Stimulated activated CD4-positive, alpha-beta T cell treated with anti-CD3 and anti-CD28 coated beads, Interleukin-15, amount 100 ng/mL, for 1 hour (primary cell): ENCODE measurements around the gene EGR1.
"Not testable (repeated sequence)": the region's sequence is repeated elsewhere in the genome, so short reads cannot be mapped to it uniquely, and the experiment has no call there.

ENCODE experiments used
- DNase-seq, 2 donors: peaks; one replicate each; pipeline ENCODE4 v3.0.0-alpha.2; 2020; ENCODE audit warnings: low read depth in 1 of 2, low spot score in 1 of 2

EGR1 gene

DNA sequence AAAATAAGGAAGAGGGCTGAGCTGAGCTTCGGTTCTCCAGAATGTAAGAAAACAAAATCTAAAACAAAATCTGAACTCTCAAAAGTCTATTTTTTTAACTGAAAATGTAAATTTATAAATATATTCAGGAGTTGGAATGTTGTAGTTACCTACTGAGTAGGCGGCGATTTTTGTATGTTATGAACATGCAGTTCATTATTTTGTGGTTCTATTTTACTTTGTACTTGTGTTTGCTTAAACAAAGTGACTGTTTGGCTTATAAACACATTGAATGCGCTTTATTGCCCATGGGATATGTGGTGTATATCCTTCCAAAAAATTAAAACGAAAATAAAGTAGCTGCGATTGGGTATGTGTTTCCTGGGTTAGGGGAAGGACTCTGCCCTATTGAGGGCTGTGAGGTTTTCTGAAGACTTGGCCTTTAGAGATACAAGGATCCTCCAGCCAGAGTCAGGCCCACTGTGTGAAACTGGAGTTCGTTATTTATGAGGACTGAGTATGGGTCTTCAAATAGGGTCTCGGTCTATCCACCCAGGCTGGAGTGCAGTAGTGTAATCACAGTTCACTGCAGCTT, 3.8 kb downstream of the EGR1 start:
- DNase-seq: no peak

DNA sequence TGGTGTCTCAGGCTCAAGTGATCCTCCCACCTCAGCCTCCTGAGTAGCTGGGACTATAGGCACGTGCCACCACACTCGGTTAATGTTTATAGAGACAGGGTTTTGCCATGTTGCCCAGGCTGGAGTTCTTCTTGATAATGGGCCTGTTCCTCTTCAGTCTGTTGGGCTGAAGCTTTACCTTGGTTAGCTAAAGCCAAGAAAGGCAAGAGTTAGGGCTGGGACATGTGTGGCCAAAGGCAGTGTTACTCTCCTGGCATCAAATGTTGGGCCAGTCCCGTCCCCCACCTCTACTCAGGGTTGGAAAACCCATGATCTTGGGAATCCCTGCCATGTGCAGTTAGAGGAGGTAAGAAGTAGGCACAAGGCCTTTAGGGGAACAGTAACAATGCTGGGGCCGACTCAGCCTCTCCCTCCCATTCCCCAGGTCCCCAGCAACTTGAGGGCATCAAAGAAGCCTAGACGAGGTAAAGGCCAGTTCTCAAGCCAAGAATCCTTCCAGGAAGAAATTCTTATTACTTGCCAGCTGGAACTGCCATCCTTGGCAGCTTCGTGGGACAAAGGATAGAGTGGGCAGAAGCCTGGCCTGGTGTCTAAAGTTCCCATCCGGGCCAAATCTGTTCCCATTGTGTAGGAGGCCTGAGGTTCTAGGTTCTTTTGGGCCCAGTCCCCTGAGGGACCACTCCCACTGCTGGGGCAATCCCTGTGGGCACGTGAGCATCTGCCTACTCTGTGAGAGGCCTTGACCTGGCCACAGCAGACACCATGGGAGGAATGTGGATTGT, 4.5 kb downstream of the EGR1 start:
- peak in 1 of 2 donors; percentile 69 for DNase-seq

DNA sequence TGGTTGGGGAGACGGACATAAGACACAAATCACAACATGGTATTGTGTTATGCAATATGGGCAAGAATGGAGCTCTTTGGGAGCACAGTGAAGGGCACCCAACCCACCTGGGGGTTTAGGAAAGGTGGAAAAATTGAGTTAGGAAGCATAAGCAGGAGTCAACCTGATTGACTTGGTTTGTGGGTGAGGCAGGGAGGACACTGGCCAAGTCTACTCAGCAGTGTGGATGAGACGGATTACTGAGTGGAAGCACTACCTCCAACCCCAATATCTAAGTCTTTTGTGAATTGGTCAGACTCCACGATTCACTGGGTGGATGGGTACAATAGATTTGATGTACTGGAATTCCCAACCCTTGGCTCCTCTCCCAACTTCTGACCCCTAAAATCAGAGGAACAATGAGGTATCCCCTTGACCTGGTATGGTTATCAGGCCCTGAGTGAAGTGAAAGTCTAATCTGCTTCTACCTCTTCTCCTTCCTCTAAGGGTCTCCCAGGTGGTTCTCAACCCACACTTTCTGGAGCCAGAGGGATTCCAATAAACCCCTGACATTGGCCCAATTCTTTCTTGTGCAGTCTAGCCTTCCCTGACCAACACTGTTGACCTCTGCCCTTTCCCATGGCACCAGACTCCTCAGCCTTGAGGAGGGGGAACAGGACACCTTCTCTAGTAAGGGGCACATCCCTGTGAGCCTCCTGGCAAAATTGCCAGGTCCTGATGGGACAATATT, 5.2 kb downstream of the EGR1 start:
- DNase-seq: peak in 1 of 2 donors; percentile 35

DNA sequence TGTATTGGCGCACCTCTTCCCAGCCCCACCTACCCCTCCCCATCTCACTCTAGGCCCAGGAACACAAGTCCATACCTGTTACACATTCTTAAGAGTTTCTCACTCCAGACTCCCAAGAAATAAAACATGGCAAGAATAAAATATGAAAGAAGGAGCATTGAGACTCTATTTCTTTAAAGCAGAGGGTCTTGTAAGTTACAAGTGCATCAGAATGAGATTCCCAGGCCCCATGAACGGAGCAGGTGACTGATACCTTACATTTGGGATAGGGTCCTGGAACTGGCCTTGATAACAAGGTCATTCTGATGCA, 5.7 kb downstream of the EGR1 start:
- DNase-seq: no peak

DNA sequence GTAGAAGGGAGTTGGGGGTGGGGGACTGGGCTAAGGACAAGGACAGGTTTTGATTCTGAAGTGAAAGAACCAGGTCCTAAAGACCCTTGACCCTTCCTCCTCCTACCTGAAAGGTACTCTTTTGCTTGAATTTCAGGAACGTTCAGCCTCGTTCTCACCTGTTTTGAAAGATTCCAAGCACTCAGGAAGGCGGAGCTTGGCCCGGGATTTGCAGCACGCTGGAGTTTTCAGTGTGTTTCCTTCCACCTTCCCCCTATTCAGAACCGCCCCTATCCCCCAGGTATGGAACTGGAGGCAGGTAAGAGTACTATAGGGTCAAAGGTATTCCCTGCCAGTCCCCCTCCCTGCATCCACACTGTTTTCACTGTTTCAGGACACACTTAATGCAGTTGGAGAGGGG, 7.1 kb downstream of the EGR1 start:
- no peak for DNase-seq

DNA sequence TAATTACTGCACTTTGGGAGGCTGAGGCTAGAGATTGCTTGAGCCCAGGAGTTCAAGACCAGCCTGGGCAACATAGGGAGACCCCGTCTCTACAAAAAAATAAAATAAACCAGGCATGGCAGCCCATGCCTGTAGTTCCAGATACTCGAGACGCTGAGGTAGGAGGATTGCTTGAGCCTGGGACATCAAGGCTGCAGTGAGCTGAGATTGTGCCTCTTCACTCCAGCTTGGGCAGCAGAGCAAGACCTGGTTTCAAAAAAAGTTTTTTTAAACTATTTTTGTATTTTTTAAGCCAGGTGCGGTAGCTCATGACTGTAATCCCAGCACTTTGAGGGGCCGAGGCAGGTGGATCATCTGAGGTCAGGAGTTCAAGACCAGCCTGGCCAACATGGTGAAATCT, 7.9 kb downstream of the EGR1 start:
- DNase-seq: not testable (repeated sequence)

DNA sequence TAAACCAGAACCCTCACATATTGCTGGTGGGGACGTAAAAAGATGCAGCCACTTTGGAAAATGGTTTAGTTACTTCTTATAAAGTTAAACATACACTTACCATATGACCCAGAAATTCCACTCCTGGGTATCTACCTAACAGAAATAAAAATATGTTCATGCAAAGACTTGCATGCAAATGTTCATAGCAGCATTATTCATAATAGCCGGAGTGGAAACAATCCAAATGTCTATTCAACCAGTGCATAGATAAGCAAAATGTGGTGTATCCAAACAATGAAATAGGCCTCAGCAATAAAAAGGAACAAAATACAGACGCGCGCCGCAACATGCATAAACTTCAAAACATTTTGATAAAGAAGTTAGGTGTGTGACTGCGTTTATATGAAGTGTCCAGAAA, 11.6 kb downstream of the EGR1 start:
- no peak for DNase-seq

DNA sequence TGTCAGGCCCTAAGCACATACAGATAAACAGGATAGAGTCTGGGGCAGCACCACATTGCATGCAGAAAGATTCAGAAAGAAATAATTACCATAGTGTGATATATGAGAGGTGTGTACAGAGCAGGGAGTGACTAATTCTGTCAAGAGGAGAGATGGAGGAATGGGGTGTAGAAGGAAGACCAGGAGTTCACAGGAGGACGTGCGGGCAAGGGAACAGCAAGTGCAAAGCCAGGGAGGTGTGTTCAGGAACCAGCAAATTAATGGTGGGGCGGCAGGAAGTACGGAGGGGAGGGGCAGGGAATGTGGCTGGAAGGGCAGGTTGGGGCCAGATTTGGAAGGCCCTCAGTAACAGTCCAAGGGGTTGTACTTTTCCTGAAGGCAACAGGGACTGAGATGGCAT, 17.4 kb downstream of the EGR1 start:
- no peak for DNase-seq

DNA sequence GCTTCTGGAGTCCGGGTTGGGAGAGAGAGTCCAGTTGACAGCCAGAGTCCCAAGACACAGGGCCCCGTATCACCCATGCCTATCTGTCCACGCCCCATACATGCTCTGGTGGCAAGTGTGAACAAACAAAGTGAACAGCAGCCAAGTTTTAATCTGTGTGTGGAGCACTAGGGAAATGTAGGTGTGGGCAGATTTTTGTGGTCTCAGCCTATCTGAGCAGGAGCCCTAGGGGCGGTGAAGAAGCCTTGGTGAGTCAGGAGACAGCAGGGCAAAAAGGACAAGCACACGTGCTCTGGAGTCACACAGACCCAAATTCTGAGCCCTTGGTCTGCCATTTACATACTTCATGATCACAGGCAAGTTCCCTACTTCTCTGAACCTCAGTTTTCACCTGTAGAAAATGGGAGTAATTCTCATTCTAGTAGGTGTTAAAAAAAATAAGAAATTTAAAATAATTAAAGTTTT, 23.2 kb downstream of the EGR1 start:
- DNase-seq: no peak

DNA sequence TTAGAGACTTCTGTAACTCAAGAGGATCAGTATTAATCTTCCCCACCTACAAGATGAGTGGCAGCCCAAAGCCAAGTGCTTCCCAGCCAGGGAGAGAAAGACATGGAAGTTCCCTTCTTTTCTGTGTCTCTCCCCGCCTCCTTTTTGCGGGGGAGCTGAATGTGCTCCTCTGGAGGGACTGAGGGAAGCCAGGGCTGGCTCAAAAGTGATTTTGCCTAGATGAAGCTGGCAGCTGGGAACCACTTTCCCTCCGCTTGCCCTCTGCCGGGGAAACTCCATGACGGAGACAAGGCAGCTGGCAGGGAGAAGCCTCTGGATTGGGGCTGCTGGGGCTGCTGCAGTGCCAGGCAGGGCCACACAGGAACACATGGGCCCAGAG, 24.4 kb downstream of the EGR1 start:
- DNase-seq: no peak

DNA sequence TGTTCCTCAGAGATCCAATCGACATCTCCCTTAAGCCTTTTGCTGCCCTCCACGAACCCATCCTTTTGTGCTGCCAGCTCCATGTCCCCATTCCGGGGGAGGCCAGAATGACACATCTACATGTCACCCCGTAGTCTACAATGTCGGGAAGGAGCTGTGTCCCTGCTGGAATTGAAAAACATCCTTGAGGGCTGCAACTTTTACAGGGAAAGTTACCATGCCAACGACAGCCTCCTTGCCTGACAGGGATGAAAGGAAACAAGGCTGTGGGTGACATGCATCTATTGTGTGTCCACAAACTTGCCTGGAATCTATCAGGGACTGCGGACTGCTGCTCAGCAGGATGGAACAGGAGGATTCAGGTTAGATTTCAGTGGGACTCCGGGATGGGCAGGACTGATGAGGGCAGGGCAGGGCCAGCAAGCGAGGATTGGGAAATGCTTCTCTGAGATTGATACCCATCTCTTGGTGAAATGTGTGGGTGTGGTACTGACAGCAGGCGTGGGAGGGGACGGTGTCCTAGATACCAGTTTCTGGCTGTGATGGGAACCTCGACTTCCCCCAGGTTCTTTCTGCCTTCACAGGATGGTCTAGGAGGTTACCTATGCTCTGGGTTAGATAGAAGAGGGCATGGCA, 25.5 kb downstream of the EGR1 start:
- DNase-seq: no peak

DNA sequence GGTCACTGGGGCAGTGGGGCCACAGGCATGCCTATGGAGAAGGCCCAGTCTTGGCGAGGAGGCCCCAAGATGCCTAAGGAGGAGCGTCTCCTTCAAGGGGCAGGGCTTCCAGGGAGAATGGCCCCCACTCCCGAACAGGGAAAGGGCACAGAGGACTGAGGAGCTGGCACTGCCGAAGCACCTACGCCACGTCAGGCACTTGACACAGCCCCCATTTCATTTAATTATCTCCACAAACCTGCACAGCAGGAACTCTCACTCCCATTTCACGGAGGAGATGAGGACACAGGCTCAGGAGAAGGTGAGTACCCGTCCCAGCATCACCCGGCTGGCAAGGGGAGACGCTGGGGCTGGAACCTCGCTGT, 26.0 kb downstream of the EGR1 start:
- DNase-seq: no peak

DNA sequence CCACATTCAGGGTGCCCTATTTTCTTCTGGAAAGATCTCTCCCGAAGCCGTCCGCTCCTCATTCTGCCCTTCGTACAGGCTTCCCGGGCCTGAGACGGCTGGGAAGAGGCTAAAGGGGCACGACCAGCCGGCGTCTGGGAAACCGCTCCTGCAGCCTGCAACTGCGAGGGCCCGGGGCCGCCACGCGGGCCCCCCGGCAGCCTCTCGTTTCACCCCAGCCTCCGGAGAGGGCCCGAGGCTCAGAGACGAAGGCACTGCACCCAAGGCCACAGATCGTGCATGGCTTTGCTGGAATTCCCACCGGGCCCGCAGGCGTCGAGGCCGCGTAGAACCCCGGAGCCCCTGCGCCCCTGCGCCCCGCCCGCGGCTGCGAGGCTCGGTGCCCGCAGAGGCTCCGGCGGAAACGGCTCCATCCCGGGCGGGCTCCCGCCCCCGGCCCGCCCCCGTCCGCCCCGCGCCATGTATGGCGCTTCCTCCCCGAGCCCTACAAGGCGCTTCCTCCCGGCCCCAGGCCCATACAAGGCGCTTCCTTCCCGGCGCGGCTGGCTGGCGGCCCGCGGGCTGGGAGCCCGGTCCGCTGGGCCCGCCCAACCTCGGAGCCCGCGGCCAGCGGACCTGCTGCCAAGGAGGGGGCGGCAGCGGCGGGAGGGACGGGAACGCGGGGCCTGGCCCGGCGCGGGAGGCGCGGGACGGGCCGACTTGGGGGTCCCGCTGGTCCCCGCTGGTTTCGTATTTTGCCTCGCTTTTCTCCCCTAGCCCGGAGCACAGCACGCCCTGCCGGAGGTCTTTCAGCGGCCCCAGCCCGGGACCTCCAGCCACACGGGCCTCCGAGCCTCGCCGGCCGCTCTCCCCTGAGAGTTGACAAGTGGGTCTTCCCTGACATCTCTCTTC, 26.6 kb downstream of the EGR1 start:
- DNase-seq: peak; percentile 71 to 75

DNA sequence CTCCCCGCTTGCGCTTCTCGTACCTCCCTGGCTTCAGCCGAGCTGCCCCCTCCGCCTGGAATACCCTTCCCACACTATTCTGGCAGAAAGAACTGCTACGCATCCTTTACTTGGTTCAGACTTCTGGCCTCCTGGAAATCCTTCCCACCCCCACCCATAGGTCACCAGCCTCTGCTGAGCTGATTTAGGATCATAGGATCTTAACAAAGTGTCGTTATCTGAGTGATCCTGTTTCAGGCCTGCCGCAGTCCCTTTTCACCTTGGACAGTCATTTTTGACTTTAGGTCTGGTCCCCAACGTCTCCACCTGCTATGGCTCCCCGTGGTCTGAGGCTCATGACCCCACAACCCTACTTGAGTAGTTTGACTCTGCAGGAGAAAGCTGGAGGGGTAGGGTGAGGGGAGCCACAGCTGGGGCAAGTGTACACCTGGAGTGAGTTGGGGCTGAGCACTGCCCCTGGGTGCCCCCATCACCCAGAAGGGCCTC, 27.3 kb downstream of the EGR1 start:
- no peak for DNase-seq

DNA sequence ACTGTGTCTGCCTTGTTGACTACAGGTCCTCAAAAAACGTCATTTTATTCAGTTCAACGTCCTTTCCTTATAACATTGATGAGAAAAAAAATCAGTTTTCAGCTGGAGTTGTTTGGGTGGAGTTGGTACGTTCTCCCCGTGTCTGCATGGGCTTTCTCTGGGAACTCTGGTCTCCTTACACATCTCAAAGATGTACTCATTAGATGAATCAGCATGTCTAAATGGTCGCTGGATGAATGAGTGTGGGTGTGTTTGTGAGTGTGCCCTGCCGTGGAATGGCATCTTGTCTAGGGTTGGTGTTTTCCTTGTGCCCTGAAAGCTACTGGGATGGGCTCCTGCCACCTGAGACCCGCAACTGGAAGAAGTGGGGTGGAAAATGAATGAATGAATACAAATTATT, 30.1 kb downstream of the EGR1 start:
- DNase-seq: no peak

DNA sequence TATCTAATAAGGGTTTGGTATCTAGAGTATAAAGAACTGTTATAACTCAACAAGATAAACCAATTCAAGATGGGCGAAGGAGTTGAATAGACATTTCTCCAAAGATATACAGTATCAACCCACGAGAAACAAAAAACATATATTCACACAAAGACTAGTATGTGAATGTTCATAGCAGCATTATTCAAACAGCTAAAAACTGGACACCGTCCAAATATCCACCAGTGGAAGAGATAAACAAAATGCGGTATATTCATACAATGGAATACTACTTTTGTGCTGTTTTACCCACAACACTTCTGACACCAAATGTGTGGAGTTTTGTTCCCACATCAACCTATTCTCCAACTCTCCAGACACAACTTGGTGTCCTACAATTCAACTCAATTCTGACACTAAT, 33.1 kb downstream of the EGR1 start:
- no peak for DNase-seq

DNA sequence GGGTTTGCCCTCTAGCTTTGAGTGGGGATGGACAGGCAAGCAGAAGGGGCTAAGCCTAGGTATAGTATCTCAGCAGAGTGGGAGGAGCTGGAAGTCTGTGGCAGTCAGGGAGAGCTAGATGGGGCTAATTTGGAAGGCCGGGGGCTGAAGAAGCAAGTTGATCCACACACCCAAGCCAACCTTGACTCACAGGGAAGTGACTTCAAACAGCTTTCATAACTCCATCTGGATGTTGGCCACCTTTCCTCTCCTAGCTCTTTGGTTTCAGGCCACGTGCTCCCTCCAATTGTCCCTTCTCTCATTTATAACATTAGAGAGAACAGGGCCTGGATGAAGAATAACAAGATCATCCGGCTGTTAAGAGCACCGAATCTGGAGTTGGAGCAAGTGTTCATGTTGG, 36.8 kb downstream of the EGR1 start:
- no peak for DNase-seq

DNA sequence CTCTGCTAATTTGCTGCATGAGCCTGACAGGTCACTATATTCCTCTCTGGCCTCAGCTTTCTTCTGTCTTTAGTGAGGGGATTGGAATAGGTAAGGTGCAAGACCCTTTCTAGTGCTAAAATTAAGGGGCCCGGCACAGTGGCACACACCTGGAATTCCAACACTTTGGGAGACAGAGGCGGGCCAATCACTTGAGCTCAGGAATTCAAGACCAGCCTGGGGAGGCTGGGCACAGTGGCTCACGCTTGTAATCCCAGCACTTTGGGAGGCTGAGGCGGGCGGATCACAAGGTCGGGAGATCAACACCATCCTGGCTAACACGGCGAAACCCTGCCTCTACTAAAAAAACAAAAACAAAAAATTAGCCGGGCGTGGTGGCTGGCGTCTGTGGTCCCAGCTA, 37.2 kb downstream of the EGR1 start:
- DNase-seq: no peak

DNA sequence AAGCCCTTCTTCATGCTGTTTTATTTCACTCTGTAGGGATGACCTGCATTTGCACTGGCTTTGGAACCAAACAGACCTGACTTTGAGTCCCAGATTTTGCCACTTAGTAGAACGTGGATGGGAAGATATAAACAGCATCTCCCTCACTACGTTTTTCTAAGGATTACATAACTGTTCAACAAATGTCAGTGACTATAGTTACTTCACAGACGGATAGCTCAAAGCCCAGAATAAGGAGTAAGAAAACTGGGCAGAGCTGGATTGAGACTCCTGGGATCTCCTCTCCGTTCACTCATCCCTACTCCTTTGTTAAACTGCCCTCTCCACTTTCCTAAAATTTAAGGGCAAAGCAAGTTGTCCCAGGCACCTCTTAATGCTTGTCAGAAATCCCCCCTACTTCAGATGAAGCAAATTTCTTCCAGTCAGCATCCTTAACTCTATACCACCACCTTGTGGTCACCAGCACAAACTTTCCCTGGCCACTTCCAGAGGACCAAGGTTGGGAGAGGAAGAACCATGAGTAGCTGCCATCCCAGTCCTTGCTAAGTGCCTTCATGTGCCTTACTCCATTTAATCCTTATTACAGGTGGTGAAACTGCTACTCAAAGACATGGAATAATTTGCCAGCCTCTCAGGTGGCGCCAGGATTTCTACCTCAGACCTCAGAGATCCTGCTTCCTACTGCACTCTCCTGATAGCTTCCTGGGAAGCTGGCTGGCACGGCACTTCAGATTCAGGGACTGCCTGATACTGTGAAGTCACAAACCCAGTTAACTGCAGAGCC, 38.4 kb downstream of the EGR1 start:
- no peak for DNase-seq

DNA sequence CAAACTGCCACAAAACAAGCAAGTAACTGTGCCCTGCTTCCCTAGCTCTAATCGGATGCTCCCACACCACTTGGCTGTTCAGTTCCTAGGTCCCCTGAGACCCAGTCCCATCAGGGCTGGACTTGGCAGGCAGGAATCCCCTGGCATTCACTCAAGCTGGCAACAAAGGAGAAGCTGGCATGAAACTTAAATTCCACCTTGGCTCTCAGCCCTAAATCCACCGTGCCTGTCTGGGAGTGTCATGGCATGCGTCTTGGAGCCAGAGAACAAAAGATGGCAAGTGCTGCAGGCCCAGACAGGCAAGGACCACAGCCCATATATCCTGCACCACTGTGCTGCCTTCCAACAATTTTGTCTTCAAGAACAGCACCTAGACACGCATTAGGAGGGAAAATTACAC, 39.5 kb downstream of the EGR1 start:
- DNase-seq: no peak
